Measurements from ENCODE around the gene IFITM1. TPM values are rescaled to one million over a fixed set of nuclear protein-coding genes. Genes with fewer than 3 reads are reported as not detected.
"Not testable (repeated sequence)": the region's sequence is repeated elsewhere in the genome, so short reads cannot be mapped to it uniquely, and the experiment has no call there.

IFITM1 gene
- total RNA-seq, 1 experiment from 2014 or later, result 216 TPM

- H3K27ac ChIP-seq (ENCODE audit: low read length), result no peak overlapping the region
- no peaks in the 10 kb centered on the region for H4K20me1 ChIP-seq (ENCODE audit: insufficient read depth, low read depth, low read length)
- no peaks in the 10 kb centered on the region for H3K36me3 ChIP-seq (ENCODE audit: insufficient read depth, low read length)
- no peak overlapping the region for H3K4me3 ChIP-seq (ENCODE audit: low read length)
- H3K9me2 ChIP-seq (replicated peaks; ENCODE audit: insufficient read depth, low read length), result no peaks in the 10 kb centered on the region
- peaks cover 12% of the 10 kb centered on the region for H3K4me1 ChIP-seq (ENCODE audit: low read length)
- H3K9me3 ChIP-seq (ENCODE audit: low read length), result no peaks in the 10 kb centered on the region
- DNase-seq, result no peak
- no peak overlapping the region for H3K9ac ChIP-seq (ENCODE audit: low read length)
- H2AFZ ChIP-seq (ENCODE audit: low read length), result no peak overlapping the region
- no peaks in the 10 kb centered on the region for H3K27me3 ChIP-seq (ENCODE audit: low read length)
- H3K79me2 ChIP-seq (ENCODE audit: low read length), result no peaks in the 10 kb centered on the region
- no peak overlapping the region for H3K4me2 ChIP-seq (ENCODE audit: low read depth, low read length, poor library complexity, severe bottlenecking)
Measured at GRCh38 chr11:339963-340362, 26.1 kb downstream of the IFITM1 start.

DNA sequence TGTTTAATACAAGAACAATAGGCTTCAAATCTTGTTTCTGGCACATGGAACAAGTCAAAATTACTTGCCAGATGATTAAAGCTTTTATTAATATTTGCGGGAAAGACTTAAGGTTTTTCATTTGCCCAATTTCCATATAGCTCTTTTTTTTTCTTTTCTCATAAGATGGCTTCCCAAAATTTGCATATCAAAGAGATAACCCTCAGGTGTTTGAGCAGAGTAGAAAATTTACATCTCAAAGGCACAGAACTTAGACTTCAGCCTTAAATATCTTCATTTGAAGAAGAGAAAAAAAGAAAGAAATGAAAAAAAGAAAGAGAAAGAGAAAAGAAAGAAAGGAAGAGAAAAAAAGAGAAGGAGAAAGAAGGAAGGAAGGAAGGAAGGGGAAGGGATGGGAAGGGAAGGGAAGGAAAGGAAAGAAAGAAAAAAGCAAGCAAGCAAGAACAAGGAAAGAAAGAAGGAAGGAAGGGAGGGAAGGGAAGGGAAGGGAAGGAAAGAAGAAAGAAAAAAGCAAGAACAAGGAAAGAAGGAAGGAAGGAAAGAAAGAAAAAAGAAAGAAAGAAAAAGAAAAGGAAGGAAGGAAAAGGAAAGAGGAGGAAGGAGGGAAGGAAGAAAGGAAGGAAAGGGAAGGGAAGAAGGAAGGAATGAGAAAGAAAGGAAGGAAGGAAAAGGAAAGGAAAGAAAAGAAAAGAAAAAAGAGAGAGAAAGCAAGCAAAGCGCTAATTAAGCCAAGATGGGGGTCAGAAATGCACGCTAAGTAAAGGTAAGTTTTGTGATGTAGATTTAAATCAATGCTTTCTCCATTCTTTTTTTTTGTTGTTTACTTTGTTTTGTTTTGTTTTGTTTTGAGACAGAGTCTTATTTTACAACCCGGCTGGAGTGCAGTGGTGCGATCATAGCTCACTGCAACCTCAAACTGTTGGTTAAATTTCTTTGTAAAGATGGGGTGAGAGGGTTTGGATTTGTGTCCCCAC lies 27.0 kb downstream of the IFITM1 start:
- Histone ChIP-seq H3K4me2 (ENCODE audit: low read depth, low read length, poor library complexity, severe bottlenecking) (peak overlapping the region; percentile 12), H3K36me3 (ENCODE audit: insufficient read depth, low read length) (no peaks in the 10 kb centered on the region), H3K9ac (ENCODE audit: low read length) (no peak overlapping the region), H4K20me1 (ENCODE audit: insufficient read depth, low read depth, low read length) (no peaks in the 10 kb centered on the region), H3K79me2 (ENCODE audit: low read length) (no peaks in the 10 kb centered on the region), H3K9me2 (replicated peaks; ENCODE audit: insufficient read depth, low read length) (no peaks in the 10 kb centered on the region), H3K4me3 (ENCODE audit: low read length) (no peak overlapping the region), H2AFZ (ENCODE audit: low read length) (0 out of 2 replicates have a peak overlapping the region, but pooled peaks have one; percentile 68), H3K4me1 (ENCODE audit: low read length) (peaks cover 12% of the 10 kb centered on the region), H3K27ac (ENCODE audit: low read length) (no peak overlapping the region), H3K27me3 (ENCODE audit: low read length) (no peaks in the 10 kb centered on the region), H3K9me3 (ENCODE audit: low read length) (no peaks in the 10 kb centered on the region)
- DNase-seq, result no peak

DNA sequence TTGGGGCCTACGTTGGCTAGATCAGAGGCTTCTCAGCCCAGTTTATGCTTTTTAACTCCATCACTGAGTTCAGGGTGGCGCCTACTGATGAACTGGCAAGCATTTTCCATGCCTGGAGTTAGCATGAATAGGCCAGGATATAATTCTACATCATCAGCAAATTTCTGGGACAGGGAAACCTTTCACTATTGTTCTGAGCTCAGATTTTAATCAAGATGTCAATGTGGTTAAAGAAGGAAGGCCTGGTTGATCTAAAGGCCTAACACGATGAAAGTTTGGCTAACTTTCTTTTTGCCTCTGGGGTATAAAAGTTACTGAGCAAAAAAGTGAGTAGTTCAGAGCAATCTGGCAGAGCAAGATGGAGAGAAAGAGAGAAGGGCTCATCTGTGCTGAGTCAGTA lies 28.5 kb downstream of the IFITM1 start:
- H3K4me2 ChIP-seq (ENCODE audit: low read depth, low read length, poor library complexity, severe bottlenecking), result no peak overlapping the region
- 0 out of 2 replicates have a peak overlapping the region, but pooled peaks have one; percentile 36 for H2AFZ ChIP-seq (ENCODE audit: low read length)

DNA sequence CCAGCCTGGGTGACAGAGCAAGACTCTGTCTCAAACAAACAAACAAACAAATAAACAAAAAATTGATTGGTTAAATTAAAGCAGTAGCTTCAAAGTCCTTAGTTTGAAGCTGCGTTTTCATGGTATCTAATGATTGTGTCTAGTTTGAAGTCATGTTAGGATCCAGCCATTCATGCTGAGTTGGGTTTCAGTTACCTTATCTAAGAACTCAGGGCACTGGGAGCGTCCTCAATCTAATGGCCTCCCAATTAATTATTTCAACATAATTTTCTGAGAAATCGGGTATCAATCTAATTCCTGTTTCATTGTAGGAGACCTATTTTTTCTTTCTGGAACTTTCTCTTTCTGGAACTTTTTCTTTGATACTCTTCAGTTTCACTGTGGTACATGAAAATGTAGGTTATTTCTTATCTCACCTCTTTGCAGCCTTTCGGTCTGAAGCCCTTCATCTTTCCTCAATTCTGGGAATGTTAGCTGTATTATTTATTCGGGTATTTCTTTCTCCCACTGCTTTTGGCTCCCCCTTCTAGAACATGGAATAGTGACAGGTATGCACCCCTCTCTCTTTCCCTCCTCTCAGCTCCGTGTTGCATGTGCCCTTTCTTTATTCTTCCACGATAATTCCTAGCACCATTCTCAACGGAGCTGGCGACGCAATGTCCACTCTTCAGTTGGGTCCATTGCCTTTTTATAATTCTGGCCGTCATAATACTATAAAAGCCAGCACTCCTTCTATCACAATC lies 31.2 kb downstream of the IFITM1 start:
- no peak for DNase-seq
- no peak overlapping the region for H3K27ac ChIP-seq (ENCODE audit: low read length)
- H3K9me2 ChIP-seq (replicated peaks; ENCODE audit: insufficient read depth, low read length), result no peaks in the 10 kb centered on the region
- H3K4me3 ChIP-seq (ENCODE audit: low read length), result no peak overlapping the region
- no peaks in the 10 kb centered on the region for H3K27me3 ChIP-seq (ENCODE audit: low read length)
- no peak overlapping the region for H2AFZ ChIP-seq (ENCODE audit: low read length)
- H3K9me3 ChIP-seq (ENCODE audit: low read length), result no peaks in the 10 kb centered on the region
- no peaks in the 10 kb centered on the region for H4K20me1 ChIP-seq (ENCODE audit: insufficient read depth, low read depth, low read length)
- H3K9ac ChIP-seq (ENCODE audit: low read length), result no peak overlapping the region
- no peaks in the 10 kb centered on the region for H3K36me3 ChIP-seq (ENCODE audit: insufficient read depth, low read length)
- no peak overlapping the region for H3K4me2 ChIP-seq (ENCODE audit: low read depth, low read length, poor library complexity, severe bottlenecking)
- no peaks in the 10 kb centered on the region for H3K79me2 ChIP-seq (ENCODE audit: low read length)
- H3K4me1 ChIP-seq (ENCODE audit: low read length), result peaks cover 17% of the 10 kb centered on the region

More for the DNA sequence above, 28.5 kb downstream of the IFITM1 start:
- no peak overlapping the region for H3K4me3 ChIP-seq (ENCODE audit: low read length)
- no peaks in the 10 kb centered on the region for H3K36me3 ChIP-seq (ENCODE audit: insufficient read depth, low read length)
- H3K9ac ChIP-seq (ENCODE audit: low read length), result no peak overlapping the region
- H3K9me3 ChIP-seq (ENCODE audit: low read length), result no peaks in the 10 kb centered on the region
- no peaks in the 10 kb centered on the region for H3K9me2 ChIP-seq (replicated peaks; ENCODE audit: insufficient read depth, low read length)
- no peak for DNase-seq
- H3K27me3 ChIP-seq (ENCODE audit: low read length), result no peaks in the 10 kb centered on the region
- peaks cover 12% of the 10 kb centered on the region for H3K4me1 ChIP-seq (ENCODE audit: low read length)
- H3K27ac ChIP-seq (ENCODE audit: low read length), result no peak overlapping the region
- no peaks in the 10 kb centered on the region for H4K20me1 ChIP-seq (ENCODE audit: insufficient read depth, low read depth, low read length)
- H3K79me2 ChIP-seq (ENCODE audit: low read length), result no peaks in the 10 kb centered on the region

GRCh38 chr11:346529-346928 lies 32.7 kb downstream of the IFITM1 start:
- Histone ChIP-seq H3K27me3 (ENCODE audit: low read length) (no peaks in the 10 kb centered on the region), H2AFZ (ENCODE audit: low read length) (no peak overlapping the region), H3K4me2 (ENCODE audit: low read depth, low read length, poor library complexity, severe bottlenecking) (no peak overlapping the region), H3K9me2 (replicated peaks; ENCODE audit: insufficient read depth, low read length) (no peaks in the 10 kb centered on the region), H3K79me2 (ENCODE audit: low read length) (no peaks in the 10 kb centered on the region), H3K9me3 (ENCODE audit: low read length) (no peaks in the 10 kb centered on the region), H3K36me3 (ENCODE audit: insufficient read depth, low read length) (no peaks in the 10 kb centered on the region), H3K4me1 (ENCODE audit: low read length) (peaks cover 6% of the 10 kb centered on the region), H4K20me1 (ENCODE audit: insufficient read depth, low read depth, low read length) (no peaks in the 10 kb centered on the region), H3K4me3 (ENCODE audit: low read length) (no peak overlapping the region), H3K9ac (ENCODE audit: low read length) (no peak overlapping the region), H3K27ac (ENCODE audit: low read length) (no peak overlapping the region)
- DNase-seq, result no peak

GRCh38 chr11:349270-349954 lies 35.6 kb downstream of the IFITM1 start:
- not testable (repeated sequence) for H3K27ac ChIP-seq (ENCODE audit: low read length); H3K27me3 ChIP-seq (ENCODE audit: low read length); H4K20me1 ChIP-seq (ENCODE audit: insufficient read depth, low read depth, low read length); H3K9me2 ChIP-seq (replicated peaks; ENCODE audit: insufficient read depth, low read length); H3K9me3 ChIP-seq (ENCODE audit: low read length); H3K36me3 ChIP-seq (ENCODE audit: insufficient read depth, low read length); H3K9ac ChIP-seq (ENCODE audit: low read length); H2AFZ ChIP-seq (ENCODE audit: low read length); H3K4me1 ChIP-seq (ENCODE audit: low read length); H3K4me2 ChIP-seq (ENCODE audit: low read depth, low read length, poor library complexity, severe bottlenecking); DNase-seq; H3K79me2 ChIP-seq (ENCODE audit: low read length); H3K4me3 ChIP-seq (ENCODE audit: low read length)

DNA sequence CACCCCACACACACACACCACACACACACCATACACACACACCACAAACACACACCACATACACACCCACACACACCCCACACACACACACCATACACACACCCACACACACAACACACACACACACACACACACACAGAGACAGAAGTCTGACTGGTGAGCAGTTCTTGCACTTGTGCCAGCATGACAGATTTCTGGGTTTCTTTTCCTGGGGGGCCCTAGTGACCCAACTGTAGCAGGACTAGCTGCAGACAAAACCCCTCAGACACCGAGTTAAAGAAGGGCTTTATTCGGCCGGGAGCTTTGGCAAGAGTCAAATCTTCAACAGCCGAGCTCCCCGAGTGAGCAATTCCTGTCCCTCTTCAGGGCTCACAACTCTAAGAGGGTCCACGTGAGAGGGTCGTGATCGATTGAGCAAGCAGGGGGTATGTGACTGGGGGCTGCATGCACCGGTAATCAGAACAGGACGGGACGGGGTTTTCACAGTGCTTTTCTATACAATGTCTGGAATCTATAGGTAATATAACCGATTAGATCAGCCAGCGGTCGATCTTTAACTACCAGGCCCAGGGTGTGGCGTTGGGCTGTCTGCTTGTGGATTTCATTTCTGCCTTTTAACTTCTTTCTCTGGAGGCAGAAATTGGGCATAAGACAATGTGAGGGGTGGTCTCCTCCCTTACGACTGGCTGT lies 36.3 kb downstream of the IFITM1 start:
- not testable (repeated sequence) for H3K36me3 ChIP-seq (ENCODE audit: insufficient read depth, low read length); H3K9ac ChIP-seq (ENCODE audit: low read length); H3K4me1 ChIP-seq (ENCODE audit: low read length); DNase-seq; H4K20me1 ChIP-seq (ENCODE audit: insufficient read depth, low read depth, low read length); H2AFZ ChIP-seq (ENCODE audit: low read length); H3K4me2 ChIP-seq (ENCODE audit: low read depth, low read length, poor library complexity, severe bottlenecking); H3K27ac ChIP-seq (ENCODE audit: low read length); H3K9me2 ChIP-seq (replicated peaks; ENCODE audit: insufficient read depth, low read length); H3K27me3 ChIP-seq (ENCODE audit: low read length); H3K9me3 ChIP-seq (ENCODE audit: low read length); H3K4me3 ChIP-seq (ENCODE audit: low read length); H3K79me2 ChIP-seq (ENCODE audit: low read length)

Measured in Karpas-422 (cell line).